NCI-H2227 treated with DMSO at 0.1 percent for 48 hours (cell line): ENCODE measurements around the gene FHAD1.
A peak's percentile ranks its signal among the peaks of the same experiment; 100 is the strongest.
"Not testable (repeated sequence)": the region's sequence is repeated elsewhere in the genome, so short reads cannot be mapped to it uniquely, and the experiment has no call there.

ENCODE experiments used
- DNase-seq: peaks from one replicate; lab custom pipeline; 2025; lab: John Stamatoyannopoulos, UW

The FHAD1 gene

DNA sequence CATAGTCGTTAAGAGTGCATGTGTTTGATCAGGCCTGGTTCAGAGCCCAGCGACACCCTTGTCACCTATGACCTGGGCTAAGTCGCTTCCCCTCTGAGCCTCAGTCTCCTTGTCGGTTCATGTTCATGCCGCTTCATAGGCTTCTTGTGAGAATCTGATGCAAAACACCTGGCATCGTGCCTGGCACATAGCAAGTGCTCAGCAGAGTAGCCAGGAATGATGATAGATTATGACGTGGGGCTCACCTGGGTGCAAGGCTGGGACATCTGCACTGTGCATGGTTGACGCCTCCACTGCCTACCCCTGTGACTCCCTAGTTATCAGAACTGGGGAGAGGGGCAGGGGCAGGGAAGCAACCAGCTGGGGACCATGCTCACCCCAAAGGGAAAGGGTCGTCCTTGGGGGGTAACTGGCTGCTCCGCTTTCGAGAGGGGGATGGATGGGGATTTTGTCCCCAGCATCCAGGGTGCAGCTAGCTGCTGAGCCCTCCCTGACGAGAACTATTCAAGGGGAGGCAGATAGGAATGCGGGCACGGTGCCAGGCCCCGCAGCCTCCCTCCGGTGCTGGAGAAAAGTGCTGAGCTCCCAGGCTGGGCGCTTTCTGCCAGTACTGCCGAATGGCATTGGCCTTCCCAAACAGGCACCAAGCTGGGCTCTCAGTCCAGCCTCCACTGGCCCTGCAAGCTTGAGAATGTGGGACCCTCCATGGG, 171.9 kb downstream of the FHAD1 start:
- no peak for DNase-seq

DNA sequence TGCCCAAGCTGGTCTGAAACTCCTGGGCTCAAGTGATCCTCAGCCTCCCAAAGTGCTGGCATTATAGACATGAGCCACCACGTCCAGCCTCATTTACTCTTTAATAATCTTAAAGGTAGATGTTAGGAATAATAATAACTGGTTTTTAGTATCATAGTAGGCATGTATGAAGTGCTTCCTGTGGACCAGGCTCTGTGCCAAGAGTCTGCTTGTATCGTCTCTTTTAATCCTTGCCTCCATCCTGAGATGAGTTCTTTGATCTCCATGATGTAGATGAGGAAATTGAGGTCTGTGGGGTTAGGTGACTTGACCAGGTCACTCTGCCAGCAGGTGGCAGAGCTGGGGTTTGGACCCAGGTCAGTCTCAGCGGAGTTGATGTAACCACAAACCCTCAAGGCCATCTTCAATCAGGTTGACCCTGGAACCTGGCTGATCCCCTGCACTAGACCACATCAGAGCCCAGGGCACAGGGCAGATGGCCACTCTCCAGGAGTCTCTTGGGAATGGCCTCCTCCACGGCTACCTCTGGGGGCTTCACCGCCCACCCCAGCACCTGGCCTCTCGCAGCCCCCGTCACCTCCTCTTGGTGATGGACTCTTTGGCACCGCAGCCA, 173.9 kb downstream of the FHAD1 start:
- DNase-seq = no peak

DNA sequence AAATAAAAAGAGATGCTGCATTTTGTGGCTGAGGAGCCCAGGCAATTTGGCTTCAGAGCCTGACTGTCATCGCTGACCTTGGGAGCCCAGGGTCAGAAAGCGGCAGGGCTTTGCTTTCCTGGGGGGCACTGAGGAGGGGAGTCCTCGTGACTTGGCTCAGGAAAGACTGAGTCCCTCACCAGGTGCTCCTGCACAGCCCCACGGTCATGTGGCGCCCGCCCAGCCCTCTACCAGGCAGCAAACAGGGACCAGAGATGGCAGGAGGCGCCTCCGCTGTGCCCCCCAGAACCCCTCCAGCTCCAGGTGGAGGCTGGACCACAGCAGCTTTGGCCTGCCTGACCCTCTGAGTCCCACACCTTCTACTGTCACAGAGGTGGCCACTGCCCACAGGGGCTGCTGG, 175.8 kb downstream of the FHAD1 start:
- no peak for DNase-seq

DNA sequence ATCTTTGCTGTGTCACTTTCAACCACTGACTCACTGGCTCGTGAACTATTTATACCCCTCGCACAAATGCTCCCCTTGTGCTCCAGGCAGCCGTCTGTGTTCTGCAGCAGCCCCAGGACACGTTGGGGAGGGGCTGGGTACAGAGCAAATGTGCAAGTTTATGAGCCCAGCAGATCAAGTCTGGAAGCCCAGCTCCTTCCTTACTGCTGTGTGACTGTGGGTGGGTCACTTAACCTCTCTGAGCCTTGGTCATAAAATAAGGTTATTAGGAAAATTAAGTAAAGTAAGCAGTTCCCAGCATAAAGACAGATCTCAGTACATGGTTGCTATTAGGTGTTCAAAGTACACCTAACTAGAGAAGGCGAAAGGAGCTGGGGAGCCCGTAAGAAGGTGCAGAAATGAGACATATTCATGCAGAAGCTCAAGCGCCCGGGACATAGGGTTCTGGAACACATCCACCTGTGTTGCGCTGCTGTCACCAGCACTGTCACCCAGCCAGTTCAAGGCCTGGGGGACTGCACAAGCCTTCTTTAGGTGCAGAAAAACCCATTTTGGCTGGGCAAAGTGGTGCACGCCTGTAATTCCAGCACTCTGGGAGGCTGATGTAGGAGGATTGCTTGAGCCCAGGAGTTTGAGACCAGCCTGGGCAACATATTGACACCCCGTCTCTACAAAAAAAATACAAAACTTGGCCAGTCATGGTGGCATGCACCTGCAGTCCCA, 176.5 kb downstream of the FHAD1 start:
- no peak for DNase-seq

DNA sequence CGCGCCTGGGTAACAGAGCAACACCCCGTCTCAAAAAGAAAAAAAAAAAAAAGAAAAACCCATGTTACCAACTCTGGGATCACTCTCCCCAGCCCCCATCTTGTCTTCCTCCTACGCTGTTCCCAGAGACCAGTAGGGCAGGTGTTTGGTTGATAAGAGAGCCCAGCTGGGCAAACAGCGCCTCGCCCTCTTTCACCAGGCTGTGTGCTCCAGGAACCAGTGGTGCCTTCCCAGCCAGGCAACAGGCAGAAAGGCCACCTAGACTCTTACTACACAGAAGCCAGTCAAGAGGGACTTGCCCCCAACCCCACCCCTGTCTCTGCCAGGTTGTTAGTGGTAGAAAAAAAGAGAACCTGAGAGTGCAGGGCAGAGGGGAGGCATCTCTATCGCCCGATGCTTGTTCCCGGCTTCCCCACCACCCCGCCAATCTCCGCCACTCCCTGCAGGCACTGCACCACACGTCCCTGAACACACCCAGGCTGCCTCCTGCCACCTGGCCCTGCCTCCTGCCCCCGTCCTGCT, 177.2 kb downstream of the FHAD1 start:
- no peak for DNase-seq

DNA sequence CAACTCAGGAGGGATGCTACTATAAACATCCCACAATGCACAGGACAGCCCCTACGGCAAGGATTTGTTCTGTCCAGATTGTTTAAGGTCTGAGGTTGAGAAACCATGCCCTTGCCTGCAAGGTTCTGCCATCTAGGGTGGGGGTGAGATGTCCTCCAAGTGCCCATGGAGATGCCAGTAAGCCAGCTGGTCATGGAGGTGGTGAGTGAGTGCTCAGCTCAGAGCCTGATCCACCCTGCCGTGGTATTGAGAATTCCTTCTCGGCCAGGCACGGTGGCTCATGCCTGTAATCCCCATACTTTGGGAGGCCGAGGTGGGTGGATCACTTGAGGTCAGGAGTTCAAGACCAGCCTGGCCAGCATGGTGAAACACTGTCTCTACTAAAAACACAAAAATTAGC, 178.0 kb downstream of the FHAD1 start:
- DNase-seq = no peak

DNA sequence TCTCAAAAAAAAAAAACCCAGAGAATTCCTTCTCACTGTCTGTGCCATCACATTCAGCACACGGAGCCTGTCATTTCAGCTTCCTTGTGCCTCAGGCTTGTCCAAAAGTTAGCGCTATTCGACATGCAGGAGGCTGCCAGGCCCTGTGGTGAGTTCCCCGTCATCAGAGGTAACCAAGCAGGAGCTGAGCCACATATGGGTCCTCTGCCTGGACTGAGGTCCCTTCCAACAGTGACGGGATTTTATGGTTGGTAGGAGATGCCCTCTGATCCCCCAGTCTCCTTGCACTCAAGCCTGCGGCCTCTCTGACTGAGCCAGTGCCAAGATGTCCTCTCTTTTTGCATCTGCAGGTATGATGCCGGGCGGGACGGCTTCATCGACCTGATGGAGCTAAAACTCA, 178.5 kb downstream of the FHAD1 start:
- DNase-seq = no peak

DNA sequence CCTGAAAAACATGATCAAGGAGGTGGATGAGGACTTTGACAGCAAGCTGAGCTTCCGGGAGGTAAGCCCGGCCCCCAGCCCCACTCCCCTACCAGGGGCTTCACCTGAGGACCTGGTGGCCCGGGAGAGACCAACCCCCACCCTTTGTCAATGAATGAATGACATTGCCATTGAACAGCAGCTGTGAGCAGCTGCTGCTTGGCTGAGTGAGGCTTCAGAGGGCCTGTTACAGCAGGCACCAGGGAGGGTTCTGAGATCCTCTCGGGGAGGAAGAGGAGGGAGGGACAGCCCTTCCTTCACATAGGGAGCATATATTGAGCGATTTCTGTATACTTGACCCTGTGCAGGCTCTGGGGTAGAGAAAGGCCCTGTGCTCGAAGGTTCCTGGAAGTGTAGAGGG, 178.9 kb downstream of the FHAD1 start:
- DNase-seq = no peak

DNA sequence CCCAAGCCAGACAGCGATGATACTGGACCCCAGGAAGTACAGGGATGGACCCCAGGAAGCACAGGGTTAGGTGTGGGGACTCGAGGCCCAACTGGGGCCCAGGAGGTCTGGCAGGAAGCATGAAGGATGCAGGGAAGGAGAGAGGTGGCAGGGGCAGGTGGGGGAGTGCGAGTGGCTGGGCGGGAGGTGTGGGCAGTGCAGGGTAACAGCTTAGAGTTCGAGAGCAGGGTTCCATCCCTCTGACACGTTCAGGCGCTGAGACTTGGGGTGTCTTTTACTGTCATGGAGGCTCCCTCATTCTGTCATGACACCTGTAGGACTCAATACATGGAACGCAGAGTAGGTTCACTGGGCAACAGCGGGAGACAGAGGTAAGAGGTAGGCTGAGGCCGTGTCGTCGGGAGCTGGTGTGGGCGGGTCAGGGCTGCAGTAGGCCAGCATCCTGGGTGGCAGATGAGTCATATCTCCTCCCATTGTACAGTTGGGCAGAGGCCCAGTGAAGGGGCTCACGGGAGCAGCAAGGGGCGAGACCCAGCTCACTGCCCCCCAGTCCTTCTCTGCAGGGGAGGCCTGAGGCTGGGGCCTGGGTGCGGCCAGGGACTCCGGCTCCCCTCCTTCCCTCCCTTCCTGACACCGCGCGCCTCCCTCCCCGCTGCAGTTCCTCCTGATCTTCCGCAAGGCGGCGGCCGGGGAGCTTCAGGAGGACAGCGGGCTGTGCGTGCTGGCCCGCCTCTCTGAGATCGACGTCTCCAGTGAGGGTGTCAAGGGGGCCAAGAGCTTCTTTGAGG, 179.7 kb downstream of the FHAD1 start:
- no peak for DNase-seq

DNA sequence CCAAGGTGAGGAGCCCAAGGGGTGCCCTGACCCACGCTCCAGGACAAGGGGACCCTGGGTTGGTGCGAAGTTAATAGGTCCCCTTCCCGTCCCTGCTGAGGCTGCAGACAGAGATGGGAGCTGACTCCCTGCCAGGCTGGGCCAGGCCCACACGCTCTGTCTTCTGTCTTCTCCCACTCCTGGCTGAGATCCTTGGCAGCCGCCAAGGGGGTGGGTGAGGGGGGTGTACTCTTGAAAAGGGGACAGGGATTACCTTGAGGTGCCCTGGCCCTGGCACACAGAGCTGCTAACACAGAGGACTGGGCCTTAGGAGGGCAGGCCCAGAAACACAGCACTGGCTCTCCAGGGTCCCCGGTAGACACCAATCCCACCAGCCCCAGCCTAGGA, 180.2 kb downstream of the FHAD1 start:
- DNase-seq = no peak

DNA sequence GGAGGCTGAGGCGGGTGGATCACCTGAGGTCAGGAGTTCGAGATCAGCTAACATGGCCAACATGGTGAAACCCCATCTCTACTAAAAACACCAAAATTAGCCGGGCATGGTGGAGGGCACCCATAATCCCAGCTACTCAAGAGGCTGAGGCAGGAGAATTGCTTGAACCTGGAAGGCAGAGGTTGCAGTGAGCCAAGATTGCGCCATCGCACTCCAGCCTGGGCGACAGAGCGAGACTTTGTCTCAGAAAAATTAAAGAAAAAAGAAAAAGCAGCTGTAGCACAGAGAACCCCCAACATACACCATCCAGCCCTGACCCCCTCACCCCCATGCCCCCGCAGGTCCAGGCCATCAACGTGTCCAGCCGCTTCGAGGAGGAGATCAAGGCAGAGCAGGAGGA, 181.2 kb downstream of the FHAD1 start:
- not testable (repeated sequence) for DNase-seq

DNA sequence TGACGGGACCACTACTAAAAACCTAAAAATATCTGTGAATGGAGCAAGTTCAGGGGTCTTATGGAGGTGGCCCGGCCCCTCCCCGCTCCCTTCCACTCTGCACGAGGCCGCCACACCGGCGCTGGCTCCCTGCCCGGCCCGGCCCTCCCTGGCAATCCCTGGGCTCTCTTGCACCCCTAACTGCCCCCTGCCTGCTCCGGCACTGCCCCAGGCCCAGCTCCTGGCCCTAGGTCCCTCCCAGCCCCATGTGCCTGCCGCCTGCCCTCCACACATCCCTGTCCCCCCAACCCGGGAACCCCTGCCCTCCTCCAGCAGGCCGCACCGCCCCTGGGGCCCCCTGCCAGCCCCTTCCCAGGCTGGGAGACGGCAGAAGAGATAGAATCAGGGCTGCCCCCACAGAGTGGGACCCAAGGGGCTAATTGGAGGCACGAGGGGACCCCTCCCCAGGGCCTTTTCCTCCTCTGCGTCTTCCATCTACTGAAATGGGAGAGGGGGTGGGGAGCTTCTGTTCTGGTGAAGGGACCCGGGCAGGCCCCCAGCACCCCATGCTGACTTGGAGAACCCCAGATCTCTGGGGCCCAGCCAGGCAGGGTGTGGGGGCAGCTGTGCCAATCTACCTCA, 181.9 kb downstream of the FHAD1 start:
- DNase-seq = no peak

DNA sequence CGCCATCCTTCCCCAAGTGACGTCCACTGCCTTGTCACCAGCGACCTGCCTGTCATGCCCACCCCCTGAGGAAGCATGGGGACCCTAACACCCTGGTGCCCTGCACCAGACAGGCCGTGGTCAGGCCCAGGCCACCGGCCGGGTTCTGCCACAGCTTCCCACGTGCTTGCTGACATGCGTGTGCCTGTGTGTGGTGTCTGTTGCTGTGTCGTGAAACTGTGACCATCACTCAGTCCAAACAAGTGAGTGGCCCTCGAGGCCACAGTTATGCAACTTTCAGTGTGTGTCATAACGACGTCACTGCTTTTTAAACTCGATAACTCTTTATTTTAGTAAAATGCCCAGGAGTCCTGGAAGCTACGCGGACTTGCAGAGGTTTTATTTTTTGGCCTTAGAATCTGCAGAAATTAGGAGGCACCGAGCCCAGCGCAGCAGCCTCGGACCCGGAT, 182.7 kb downstream of the FHAD1 start:
- no peak for DNase-seq

DNA sequence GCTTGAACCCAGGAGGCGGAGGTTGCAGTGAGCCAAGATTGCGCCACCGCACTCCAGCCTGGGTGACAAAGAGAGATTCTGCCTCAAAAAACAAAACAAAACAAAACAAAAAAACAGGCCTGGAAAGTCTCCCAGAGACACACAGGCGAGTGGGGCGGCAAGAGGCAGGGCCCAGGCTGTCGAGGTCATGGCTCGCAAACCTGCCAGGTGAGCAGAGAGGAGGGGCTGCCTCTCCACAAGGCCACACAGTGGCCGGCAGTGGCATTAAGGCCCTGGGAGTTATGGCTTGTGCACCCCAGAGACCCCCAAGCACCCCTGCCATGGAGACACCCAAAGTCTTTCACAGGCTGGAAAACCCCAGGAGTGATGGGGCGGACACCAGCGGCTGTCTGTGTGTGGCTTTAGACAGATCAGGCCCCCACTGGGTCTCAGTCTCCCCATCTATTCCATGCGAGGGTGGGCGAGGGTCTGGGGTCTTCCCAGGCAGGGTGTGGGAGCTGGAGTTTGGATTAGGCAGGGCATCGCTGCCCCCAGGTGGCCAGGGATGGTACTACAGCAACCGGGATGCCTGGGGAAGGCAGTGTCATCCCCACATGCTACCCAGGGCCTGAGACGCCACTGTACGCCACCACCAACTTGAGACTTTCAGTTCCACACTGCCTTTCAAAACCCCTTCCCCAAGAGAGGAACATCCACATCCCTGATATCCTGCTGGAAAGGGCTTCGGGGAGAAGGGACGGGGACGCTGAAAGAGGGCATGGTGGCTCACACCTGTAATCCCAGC, 184.0 kb downstream of the FHAD1 start:
- peak; percentile 17 for DNase-seq

DNA sequence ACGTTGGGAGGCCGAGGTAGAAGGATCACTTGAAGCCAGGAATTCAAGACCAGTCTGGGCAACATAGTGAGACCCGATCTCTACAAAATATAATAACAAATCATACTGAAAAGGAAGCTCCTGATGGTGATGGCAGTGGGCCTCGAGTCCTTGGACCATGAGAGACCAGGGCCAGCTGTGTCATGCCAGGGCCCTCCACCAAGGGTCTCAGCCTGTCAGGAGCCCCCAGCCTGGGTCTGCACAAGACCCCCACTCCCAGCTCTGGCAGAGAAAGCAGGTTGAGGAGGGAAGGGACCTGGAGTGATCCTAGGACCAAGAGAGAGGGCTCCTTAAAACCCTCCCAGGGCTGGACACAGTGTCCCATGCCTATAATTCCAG, 184.5 kb downstream of the FHAD1 start:
- DNase-seq = no peak

DNA sequence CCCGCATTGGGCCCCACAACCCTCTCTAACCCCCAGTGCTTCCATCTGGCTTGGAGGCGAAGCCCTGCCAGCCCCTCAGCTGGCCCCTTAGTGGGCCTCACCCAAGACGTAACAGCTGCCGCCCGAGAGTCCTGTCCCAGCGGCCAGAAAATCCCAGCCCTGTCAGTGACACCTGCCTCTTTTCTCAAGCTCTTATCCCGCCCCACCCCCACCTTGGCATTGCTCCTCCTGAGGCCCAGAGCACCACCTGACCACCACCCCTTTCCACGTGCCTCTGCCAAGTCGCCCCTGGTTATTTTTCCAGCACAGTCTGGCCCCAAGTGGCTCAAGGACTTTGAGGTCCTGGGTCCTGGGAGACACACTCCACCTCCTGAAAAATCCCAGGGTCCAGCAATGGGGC, 185.3 kb downstream of the FHAD1 start:
- no peak for DNase-seq

DNA sequence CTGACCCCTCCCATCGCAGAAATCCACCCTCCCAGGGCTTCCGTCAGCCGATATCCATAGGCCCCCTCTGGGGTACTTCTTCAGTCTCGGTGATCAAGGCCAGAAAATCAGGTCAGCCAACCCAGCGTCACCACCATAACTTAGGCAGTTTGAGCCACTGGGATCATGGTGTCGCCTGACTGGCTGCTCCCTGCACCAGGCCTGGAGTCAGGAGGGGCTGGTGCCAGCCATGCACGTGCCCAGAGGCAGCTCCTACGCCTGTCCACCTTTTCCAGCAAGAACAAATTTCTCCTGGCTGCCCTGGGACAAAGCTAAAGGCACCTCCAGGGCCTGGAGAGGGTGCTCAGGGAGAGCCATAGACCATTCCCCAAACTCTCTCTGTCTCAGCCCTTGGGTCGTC, 186.4 kb downstream of the FHAD1 start:
- no peak for DNase-seq

DNA sequence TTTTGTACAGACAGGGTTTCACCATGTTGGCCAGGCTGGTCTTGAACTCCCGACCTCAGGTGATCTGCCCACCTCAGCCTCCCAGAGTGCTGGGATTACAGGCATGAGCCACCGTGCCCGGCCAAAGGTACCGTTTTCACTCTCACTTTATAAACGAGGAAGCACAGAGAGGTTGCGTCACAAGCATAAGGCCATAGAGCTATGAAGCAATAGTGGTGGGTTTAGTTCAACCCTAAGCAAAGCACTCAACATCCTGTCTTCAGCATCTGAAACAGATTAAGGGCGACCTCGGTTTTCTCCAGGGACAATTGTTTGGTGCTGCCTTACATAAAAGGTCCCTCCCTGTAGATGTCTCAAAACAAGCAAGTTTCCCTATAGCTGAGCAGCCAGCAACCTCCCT, 187.7 kb downstream of the FHAD1 start:
- DNase-seq = not testable (repeated sequence)

DNA sequence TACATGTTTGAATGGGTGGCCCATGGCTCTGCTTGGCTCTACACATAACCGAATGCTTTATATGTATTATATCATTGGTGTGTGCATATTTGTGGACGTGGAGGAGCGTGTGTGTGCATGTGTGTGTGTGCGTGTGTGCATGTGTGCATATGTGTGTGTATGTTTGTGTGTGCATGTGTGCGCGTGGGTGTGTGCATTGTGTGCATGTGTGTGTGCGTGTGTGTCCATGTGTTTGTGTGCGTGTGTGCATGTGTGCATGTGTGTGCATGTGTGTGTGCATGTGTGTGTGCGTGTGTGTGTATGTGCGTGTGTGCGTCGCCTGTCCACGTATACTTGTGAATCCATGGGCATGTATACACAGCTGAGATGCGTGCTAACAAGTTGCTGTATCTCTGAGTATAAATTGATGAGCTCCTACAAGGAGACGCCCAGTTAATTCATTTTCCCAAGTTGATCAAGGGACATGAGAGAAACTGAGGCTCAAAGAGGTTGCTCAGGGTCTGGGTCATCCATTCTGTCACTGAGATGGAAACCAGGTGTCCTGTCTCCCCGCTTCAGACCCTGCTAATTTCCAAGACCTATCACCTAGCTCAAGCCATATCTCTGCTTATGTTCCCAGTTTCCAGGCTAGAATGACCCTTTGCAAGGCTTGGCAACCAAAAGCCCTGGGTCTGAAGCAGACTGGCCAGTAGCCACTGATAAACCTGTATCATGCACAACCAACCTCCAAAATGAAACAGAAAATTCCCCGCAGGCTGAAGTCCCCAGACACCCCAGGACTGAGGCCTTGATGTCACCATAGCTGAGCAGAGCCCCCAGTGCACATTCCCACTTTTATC, 188.4 kb downstream of the FHAD1 start:
- no peak for DNase-seq

DNA sequence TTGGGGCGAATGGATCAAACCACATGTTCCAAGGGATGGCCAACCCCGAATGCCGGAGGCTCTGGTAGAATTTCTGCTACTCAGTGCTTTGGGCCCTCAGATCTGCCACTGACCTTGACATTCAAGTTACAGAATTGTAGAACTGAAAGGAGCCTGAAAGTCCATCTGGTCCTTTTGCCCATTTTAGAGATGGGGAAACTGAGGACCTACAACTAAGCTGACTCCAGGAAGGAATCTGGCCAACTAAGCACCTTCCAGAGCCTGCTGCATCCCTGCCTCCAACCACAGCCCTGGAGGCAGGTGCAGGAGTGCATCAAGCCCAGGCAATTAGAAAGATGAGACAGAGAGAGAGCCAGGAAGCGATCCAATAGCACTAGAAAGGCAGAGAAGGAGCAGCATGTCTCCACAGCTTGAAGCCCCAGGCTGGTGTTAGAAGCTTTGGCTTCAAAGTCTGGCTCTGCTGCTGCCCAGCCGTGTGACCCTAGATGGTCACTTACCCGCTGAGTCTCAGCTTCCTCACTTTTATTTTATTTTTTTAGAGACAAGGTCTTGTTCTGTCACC, 189.9 kb downstream of the FHAD1 start:
- DNase-seq = no peak
